T-helper 2 cell (primary cell): ENCODE data around the gene SFXN5.
A peak's percentile ranks its signal among the peaks of the same experiment; 100 is the strongest.
"Not testable (repeated sequence)": the region's sequence is repeated elsewhere in the genome, so short reads cannot be mapped to it uniquely, and the experiment has no call there.

ENCODE experiments used
- DNase-seq, 5 experiments: peaks; one replicate each; pipeline versions ENCODE4 v3.0.0 to v3.0.0-alpha.2; 2012 to 2022

SFXN5 gene

DNA sequence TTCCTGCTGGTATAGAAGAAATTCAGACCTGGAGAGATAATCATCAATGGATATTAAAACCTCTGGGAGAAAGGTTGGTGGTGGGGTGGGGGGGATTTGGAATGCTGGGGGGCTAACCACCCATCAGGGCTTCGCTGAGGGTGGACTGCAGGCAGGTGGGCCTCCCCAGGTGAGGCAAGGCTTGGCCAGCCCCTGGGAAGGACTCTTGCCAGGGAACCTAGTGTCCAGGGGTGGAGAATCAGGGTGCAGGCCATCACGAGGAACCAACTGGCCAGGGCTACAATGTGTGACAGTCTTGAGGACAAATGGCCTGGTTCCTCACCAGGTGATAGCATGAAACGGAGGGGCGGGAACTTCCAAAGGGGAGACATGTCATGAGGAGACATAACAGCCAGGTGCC lies 29.4 kb upstream of the SFXN5 start:
- no peak for DNase-seq

DNA sequence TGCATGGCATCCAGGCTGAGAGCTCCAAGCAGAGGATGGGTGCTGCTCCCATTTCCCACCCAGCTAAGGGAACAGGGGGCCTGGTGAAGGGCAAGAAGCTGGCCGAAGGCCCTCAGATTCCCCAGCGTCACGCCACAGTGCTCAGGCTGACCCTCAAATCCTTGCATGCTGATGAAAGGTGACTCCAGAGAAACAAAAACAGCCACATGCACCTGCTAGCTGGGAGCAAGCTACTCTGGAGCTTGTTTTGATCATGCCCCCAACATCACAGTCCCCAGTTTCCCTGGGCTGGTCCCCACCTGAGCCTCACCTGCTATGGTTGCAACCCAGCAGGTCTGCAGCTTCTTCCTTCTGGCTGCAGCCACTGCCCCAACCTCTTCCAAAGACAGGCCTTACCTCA lies 28.0 kb upstream of the SFXN5 start:
- no peak for DNase-seq

DNA sequence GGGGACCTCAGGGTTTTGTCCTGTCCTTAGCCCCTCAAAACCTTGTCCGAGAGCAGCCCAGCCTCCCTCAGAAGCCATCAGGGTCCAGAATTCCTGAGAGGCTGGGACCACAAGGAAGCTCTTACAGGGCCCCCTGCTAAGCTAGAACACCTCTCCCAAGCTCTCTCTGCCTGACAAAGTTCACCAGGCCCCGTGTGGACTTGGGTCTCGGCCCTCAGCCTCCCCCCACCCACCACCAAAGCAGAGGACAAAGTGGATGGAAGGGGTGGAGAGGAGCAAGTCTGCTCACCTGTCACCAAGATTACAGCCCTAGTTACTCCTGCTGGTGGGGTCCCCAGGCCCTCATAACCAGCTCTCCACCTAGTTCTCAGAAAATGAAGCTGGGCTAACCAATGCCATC lies 24.4 kb upstream of the SFXN5 start:
- no peak for DNase-seq

DNA sequence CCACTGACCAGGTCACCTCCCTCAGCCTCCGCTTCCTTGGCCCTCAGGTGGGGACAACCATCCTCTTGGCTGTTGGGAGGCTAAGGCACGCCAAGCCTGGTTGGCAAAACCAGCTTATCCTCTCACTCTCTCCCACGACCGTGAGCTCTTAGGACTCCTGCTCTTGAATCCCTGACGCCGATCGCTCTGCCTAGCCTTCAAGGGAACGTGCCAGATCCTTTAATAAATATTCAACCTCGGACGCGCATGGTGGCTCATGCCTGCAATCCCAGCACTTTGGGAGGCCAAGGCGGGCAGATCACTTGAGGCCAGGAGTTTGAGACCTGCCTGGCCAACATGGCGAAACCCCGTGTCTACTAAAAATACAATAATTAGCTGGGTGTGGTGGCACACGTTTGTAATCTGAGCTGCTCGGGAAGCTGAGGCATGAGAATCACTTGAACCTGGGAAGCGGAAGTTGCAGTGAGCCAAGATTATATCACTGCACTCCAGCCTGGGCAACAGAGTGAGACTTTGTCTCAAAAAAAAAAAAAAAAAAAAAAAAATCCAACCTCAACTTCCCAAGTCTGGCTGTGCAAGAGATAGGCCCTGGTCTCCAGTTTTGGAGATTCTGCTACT lies 22.2 kb upstream of the SFXN5 start:
- not testable (repeated sequence) for DNase-seq

DNA sequence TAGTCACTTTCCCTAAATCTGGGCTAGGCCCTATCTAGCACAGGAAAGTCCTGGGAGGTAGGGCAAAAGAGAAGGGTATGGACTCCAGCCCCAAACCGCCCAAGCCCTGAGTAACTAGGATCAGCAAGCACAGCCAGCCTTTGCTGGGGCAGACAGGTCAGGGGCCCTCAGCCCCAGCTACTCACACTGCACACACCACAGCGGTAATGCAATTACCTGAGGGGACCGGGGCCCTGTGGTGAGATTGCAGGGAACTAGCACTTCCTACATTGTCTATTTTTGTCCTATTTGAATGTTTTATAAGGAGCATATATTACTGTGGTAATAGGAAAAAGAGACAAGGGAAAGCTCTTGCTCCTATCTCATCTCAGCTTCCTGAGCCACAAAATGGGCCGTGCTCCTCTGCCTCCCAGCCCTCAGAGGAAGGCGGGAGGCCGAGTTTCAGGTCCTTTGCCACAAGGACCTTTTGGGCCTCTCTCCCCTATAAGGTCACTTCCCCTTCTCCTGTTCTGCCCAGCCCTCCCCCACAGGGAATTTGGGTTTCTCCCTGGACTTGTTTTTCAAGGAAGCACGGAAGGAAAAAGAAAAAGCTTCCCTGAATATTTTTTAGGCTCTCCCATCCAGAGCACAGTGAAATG lies 20.8 kb upstream of the SFXN5 start:
- DNase-seq, result no peak

DNA sequence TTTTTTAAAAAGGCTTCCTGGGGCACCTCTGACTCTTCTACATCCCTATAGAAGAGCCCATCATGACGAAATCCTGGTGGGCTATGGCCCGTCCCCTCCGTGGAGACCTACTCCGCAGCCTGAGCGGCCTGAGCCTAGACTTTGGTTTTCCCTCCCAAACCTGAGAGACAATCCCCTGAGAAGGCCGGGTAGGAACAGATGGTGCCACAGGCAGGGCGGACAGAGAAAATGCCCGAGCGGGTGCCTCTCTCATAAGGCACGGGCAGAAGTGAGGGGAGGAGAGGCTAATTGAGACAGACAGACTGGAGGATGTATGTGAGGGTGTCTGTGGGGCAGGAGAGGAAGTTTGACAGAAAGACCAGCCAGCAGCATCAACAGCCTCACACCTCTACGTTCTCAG lies 20.2 kb upstream of the SFXN5 start:
- DNase-seq, result no peak

DNA sequence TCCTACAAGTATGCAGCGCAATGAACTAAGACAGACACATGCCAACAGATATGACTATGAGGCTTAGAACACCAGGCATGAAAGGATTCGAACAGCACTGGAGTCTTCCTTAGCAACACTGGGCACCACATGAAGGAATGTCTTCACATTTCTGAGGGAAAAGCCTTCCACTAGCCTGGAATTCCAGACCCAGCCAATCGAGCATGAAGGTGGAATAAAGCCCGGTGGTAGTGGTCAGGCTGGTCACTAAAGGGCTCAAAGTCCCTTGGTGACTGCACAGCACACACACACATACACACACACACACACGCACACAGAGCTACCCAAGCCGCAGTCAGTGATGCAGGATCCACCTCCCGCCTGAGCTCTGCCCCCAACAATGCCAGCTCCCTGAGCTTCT lies 19.7 kb upstream of the SFXN5 start:
- no peak for DNase-seq

DNA sequence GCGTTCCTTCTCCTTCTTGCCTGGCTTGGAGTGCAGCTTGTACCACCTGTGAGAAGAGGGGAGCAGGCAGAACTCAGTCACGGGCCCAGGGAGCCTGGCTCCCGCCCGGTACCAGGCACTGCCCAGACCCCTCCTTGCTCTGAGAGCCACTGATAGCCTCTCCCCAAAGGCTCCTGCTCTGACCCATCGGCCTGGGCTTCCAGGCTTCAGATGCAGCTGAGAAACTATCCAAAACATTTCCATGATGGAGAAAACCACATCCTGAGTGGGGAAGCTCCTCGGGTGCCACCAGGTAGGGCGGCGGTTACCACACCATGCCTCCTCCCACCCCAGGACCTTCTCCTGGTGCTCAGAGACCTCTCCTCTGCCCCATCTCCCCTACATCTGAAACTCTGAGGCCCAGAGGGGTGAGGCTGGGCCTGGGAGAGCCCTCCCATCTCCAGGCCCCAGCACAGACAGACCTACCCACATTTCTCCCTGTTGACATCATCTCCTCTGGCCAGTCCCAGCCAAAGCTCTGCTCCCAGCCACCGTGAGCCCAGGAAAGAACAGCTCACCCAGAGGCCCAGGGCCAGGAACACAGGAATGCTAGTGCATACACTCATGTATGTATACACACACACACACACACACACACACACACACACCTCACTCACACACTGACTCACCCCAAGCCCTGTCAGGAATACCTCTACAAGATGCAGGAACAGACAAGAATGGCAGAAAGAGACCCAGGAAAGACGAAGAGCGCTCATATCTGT lies 17.9 kb upstream of the SFXN5 start:
- no peak for DNase-seq

DNA sequence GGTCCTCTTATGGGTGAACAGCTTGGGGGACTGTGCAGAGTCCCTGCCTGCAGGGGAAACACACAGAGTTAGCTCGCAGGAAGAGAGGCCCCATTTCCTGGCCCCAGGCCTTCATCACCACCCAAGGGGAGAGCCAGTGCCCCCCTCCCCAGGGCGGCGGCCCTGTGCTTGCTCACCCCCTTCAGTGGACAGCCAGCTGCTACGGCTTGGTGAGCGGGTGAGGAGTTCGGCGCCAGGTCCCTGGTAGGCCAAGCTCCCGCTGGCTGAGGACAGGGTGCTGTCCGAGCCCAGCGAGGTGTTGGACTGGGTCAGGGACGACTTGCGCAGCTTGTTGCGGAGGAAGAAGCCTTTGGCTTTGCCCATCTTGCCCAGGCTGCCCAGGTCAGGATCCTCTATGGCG lies 17.2 kb upstream of the SFXN5 start:
- no peak for DNase-seq

DNA sequence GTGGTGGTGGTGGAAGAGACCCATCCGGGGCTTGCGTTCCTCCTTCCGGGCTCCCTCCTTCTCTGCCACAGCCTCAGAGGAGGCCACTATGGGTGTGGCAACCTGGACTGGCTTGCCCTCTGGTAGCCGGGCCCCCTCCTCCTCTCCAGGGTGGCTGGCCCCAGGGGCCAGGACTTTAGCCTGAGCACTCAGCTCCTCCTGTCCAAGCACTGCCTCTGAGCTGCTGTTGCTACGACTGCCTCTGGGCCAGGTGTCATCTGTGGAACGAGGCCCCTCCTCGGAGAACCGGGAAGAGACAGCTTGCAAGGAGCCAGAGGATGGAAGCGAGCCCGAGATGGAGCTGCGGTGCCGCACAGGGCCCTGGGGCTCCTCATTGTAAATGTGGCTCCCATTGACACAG lies 16.7 kb upstream of the SFXN5 start:
- no peak for DNase-seq

DNA sequence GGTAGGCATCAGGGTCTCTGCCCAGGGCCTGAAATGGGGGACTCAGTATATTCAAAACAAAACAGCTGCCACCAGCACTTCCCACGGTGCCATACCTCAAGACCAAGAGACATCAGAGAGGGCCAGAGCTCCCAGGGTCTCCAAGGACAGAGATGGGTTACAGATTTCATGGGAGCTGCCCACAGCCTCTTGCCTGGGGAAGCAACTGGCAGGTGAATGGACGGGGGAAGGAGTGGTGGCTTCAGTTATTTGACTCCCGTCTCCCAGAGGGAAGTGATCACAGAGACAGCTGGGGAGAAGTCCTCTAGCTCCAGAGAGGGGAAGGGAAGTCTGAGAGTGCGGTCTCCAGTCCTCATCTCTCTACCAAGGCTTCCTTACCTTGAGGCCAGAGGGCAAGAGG lies 15.8 kb upstream of the SFXN5 start:
- no peak for DNase-seq

DNA sequence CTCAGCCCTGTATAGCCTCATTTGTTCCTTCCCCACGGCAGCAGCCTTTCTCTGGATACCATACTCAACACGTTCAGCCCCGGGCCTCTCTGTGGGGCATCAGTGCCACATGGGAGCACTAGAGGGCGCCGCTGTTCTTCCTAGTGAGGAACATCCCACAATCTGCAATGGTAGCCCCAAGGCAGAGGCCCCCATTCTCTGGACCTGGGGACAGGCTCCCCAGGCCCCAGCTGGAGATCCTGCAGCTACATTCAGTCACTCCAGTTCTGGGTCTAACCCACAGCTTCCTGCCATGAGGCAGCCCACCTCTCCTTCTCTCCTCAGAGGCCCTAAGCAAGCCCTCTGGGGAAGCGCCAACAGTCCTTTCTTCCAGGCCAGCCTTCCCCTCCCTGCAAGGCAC lies 14.2 kb upstream of the SFXN5 start:
- DNase-seq, result peak; percentile 53 to 77 (median 71)

DNA sequence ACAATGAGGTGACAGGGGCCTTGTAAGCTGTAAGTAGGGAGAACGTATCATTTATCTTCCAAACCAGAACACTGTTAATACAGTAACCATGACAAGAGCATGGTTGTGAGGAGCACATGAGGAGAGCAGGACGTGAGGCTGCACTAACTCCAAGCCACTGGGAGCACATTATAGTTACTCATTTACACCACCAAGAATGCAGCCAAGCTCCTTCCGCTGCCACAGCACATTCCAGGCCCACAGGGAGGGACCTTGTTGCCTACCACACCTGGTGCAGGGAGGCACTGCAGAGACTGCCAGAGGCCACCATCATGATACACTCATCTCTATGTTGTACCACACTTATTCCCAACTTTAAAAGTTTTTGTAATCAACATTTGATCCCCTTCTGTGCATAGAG lies 13.5 kb upstream of the SFXN5 start:
- no peak for DNase-seq

DNA sequence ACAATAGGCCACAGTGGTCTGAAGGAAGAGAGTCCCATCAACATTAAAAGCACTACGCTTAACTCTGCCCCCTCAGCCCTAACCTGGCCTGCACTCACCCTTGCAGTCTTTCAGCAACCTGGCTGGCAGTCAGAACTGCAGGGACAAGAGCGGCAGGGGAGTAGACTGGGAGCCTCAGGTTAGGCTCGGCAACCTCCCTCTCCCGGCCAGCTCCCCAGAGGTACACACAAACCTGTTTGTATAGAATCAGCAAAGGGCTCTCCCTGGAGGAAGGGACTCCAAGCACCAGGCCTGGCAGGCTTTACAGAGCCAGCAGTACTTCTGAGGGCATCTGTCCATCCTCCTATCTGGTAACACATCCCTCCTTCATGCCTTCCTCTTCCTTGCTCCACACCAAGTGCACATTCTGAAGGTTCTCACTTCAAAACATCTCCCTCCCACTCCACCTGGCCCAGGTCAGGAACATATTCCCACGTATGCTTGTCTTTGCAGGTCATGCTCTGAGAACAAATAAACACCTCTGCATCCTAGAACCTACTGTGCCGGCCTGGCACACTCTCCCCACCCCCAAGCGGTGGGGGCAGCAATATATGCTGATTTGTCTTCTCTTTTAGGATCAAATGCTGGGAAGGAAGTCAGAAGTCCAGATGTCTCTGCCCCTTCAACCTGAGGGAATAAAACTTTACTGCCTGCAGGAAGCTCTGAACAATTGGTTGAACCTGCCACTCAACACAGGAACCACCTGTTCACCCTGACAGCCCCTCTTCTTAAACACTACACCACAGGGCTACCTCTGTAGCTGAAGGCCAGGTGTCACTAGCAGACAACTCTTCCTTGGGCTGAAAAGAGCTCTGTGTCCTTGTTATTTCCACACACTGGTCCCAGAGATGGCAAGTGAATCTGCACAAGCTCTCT lies 12.6 kb upstream of the SFXN5 start:
- DNase-seq, result no peak

DNA sequence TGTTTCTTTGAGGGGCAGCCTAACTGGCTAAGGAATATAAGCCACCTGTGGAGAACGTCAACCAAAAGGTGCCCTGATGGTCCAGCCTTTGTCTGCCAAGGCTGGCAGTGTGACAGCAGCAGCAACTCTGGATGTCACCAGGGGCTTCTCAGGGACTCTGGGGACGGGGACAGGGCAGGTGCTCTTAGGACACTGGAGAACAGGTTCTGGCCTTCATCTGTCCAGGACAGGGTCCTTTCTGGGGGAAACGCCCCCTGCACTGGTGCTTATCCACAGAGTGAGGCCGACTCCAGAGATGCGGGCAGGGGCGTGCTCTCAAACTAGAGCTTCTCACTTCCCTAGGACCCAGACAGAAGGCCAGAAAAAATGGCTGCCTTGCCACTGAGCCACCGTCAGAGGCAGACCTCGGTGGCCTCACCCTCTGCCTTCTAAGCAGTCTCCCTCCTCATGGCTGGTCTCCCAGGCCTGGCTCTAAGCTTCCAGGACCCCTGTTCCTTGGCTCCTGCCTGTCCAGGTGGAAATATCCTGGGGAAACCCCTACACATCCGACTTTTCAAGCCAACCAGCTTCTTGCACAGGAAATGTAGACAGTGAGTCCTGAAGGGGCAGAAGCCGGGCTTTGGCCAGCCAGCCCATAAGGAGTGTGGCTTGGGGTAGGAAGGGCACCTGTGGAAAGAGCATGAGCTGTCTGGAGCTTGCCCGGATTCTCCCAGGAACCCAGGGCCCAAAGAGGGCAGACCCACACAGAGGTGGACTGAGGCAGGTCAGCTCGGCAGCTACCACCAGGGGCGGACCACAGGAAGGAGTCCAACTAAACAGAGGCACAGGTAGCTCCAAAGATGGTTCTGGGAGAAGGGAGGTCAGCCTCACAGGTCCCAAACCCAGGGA lies 11.3 kb upstream of the SFXN5 start:
- DNase-seq, result no peak

DNA sequence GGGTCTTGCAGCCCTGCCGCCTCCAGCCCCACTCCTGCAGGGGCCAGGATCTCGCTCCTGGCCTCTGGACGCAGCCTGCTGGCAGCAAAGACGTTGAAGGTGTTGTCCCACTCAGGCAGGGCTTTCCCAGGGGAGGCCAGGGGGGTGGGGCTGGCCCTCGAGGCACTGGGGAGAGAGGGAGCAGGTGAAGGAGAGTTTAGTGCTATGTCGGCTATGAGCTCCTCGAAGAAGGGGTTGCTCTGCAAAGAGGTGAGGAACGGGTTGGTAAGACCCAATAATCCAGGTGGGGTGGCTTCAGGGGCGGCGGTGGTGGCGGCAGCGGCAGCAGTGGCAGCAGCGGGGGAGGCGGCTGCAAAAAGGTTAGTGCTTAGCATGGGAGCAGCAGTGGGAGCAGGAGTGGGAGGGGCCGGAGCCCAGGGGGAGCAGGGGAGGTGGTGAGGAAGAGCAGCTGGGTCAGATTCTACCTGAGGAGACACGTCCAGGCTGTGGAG lies 9.7 kb upstream of the SFXN5 start:
- DNase-seq, result no peak

DNA sequence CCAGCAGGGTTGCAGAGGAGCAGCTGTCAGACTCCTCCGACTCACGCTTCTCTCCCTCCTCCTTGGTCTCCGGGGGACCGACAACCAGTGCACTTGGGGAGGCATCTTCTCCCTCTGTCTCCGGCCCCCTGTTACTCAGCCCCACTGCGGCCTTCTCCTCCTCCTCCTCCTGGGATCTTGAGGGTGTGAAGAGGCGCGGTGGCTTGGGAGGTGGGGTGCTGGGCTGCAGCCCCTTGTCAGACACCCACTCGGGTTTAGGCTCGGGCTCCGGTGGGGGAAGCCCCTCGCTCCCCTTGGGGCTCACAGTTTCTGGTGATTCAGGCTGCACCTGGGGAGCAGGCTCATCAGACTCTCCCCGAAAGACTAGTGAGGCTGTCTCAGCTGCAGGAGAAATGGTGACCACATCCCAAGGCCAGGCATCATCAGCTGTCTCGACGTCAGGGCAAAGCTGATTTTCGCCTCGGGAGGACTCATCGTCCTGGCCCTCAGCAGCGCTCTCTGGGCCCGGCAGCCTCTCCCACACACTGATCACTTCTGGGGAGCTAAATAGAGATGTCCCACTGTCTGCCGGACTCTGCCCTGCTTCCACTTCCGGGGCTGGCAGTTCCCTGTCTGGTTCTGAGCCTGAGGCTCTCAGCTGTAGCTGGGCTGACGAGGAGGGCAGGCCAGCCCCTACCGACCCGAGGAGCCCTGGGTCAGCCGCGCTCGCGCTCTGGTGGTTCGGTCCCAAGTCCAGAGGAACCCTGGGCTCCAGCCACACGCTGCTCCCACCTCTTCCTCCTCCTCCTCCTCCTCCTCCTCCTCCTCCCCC lies 9.0 kb upstream of the SFXN5 start:
- DNase-seq, result no peak

DNA sequence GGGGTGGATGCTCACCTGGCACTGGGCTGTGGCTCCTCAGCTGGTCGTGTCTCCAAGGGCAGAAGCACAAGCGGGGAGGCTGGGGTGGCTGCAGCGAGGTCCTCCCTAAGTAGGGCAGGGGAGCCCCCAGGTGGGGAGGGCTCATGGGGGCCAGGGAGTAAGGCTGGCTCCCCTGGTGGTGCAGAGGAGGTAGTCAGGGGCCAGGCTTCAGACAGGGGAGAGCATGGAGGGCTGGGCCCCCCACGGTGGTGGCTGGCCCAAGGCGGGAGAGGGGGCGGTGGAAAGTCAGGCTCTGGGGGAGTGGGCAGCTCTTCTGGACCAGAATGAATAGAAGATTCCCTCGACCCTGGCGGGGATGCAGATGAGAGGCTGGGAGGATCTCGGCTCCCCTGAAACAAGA lies 8.1 kb upstream of the SFXN5 start:
- no peak for DNase-seq

DNA sequence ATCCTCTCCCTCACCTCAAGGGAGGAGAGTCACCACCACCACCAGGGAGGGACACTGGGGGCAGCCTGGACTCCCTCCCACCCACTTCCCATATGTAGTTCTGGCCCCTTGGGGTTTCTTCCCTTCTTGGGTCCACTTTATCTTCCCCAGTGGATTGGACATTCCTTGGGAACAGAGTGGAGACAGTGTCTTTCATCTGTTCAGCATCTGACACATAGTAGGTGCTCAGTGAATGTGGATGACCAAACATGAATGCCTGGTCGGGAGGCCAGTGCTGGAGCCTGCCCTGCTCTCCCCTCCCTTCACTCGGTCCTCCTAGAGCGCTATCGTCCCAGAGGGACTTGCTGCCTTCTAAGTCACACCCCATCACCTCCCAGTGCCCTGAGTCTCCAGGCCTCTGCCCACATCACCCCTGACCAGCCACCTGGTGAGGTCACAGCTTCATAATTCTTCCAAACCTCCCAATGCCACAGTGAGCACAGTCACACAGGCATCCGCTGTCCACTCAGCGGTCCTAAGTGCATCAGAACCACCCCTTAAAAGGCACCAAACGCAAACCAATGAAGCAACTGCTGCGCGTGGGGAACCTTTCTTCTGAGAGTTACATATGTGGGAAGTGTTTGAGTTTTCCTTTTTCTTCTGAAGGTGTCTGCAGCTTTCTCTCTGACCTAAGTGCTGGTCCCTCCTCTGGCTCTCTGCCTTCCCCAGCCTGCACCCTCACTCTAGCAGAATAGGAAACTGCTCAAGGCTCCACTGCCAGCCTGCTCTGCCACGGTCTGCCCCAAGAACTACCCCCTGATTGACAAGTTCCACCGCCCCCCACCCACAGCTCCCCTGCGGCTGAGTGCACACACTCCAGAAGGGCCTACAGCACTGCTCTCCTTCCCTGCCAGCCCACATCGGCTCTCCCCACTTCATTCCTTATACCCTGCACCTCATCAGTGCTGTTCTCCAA lies 7.2 kb upstream of the SFXN5 start:
- no peak for DNase-seq

DNA sequence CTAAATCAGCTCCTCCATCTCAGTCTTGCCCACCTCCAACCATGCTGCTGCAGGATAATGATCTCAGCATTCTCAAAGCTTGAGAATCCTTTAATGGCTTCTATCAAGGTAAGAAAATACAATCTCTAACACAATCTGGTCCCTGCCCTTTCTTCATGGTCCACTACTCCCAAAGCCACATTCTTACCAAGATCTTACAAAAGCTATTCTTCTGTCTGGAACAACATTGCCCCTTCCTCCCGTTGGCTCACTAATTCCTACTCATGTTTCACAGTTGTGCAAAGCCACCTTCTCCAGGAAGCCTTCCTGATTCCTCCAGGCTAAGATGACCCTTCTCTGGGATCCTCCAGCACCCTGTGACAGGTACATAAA lies 5.9 kb upstream of the SFXN5 start:
- DNase-seq, result no peak
